ENCODE measurements around the gene ARL17A.
"Not testable (repeated sequence)": the region's sequence is repeated elsewhere in the genome, so short reads cannot be mapped to it uniquely, and the experiment has no call there.

- not testable (repeated sequence) for TF ChIP-seq EZH2 (IDR thresholded peaks at IDR 0.05; ENCODE audit: borderline replicate concordance, insufficient read depth, low read length, poor library complexity, severe bottlenecking)
- TF ChIP-seq, protein P1, sequence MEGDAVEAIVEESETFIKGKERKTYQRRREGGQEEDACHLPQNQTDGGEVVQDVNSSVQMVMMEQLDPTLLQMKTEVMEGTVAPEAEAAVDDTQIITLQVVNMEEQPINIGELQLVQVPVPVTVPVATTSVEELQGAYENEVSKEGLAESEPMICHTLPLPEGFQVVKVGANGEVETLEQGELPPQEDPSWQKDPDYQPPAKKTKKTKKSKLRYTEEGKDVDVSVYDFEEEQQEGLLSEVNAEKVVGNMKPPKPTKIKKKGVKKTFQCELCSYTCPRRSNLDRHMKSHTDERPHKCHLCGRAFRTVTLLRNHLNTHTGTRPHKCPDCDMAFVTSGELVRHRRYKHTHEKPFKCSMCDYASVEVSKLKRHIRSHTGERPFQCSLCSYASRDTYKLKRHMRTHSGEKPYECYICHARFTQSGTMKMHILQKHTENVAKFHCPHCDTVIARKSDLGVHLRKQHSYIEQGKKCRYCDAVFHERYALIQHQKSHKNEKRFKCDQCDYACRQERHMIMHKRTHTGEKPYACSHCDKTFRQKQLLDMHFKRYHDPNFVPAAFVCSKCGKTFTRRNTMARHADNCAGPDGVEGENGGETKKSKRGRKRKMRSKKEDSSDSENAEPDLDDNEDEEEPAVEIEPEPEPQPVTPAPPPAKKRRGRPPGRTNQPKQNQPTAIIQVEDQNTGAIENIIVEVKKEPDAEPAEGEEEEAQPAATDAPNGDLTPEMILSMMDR (IDR thresholded peaks at IDR 0.05; ENCODE audit: poor library complexity, severe bottlenecking), result not testable (repeated sequence)
- TF ChIP-seq, protein P2, sequence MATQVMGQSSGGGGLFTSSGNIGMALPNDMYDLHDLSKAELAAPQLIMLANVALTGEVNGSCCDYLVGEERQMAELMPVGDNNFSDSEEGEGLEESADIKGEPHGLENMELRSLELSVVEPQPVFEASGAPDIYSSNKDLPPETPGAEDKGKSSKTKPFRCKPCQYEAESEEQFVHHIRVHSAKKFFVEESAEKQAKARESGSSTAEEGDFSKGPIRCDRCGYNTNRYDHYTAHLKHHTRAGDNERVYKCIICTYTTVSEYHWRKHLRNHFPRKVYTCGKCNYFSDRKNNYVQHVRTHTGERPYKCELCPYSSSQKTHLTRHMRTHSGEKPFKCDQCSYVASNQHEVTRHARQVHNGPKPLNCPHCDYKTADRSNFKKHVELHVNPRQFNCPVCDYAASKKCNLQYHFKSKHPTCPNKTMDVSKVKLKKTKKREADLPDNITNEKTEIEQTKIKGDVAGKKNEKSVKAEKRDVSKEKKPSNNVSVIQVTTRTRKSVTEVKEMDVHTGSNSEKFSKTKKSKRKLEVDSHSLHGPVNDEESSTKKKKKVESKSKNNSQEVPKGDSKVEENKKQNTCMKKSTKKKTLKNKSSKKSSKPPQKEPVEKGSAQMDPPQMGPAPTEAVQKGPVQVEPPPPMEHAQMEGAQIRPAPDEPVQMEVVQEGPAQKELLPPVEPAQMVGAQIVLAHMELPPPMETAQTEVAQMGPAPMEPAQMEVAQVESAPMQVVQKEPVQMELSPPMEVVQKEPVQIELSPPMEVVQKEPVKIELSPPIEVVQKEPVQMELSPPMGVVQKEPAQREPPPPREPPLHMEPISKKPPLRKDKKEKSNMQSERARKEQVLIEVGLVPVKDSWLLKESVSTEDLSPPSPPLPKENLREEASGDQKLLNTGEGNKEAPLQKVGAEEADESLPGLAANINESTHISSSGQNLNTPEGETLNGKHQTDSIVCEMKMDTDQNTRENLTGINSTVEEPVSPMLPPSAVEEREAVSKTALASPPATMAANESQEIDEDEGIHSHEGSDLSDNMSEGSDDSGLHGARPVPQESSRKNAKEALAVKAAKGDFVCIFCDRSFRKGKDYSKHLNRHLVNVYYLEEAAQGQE (IDR thresholded peaks at IDR 0.05; ENCODE audit: borderline replicate concordance), result not testable (repeated sequence)
These were observed 98.2 kb downstream of the ARL17A start for GRCh38 chr17:46481310-46481709.

Data from neural cell (in vitro differentiated cells).